SK-N-MC (cell line): Measurements from ENCODE around the gene ID3.

ENCODE experiments used
- EZH2 ChIP-seq: fragments of 200-600 bp; sonication (generic); IDR thresholded peaks from one replicate; pipeline ENCODE4 v1.6.1; 2017; ENCODE audit warnings: antibody characterized with exemption
- POLR2AphosphoS5 ChIP-seq: IDR thresholded peaks from 2 replicates; pipeline ENCODE4 v1.6.1; 2012; ENCODE audit warnings: mild to moderate bottlenecking, low read depth, low read length, borderline replicate concordance

DNA sequence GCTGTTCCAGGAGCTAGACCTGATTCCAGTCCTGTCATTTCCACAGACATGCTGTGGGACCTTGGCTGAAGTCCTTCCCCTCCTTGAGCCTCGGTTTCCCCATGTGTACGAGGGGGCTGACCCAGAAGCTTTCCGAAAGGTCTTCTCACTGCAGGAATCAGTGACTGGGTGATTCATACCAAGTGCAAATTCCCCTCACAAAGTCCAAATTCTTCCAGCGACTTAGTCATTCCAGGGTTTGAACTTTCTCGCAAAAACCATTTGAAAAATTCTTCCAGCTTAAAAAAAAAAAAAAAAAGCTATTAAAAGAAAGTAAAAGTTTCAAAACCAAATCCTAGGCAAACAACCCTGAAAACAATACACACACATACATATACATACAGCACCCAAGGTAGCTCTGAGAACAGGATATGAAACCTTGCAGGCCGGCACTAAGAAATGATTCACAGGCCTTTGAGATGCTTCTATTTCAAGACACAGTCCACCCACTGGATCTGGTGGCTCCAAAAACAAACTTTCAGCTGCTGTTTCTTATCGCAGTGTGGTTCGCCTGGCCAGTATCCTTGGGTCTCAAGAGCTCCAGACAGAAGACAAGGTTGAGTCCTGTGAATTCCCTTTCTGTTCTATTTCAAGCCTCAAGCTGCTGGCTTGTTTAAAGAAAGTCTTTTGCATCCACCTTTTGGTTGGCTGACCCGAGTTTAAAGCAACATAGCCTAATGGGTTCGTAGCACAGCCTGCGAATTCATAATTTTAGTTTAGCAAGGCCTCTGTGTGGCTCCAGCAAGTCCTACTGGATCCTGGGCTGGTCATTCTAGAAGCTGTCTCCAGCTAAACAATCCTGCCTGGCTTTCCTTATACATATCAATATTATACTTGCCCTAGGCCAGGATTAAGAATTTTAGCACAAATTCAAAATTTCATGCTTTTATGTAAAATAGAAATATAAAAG is 18.0 kb upstream of the ID3 start:
- TF ChIP-seq EZH2 (no peak), POLR2AphosphoS5 (no peak)
